GM12873 (cell line): ENCODE measurements around the gene UBR3.

Experiments used
- CTCF ChIP-seq: IDR thresholded peaks from 2 replicates; pipeline ENCODE4 v1.5.1; 2012; ENCODE audit warnings: low read depth, mild to moderate bottlenecking, moderate library complexity, low read length, control low read depth; ENCODE audit not compliant: insufficient read depth; ENCODE audit errors: missing control alignments

Gene UBR3

GRCh38 chr2:169994752-169995151 lies 167.5 kb downstream of the UBR3 start:
- no peak for TF ChIP-seq CTCF

- TF ChIP-seq CTCF = no peak
These were observed 170.1 kb downstream of the UBR3 start for GRCh38 chr2:169997140-169997887.

GRCh38 chr2:169999054-169999453 lies 171.8 kb downstream of the UBR3 start:
- TF ChIP-seq CTCF = no peak

GRCh38 chr2:170002096-170002495 lies 174.8 kb downstream of the UBR3 start:
- TF ChIP-seq CTCF = no peak

GRCh38 chr2:170005702-170006101 lies 178.4 kb downstream of the UBR3 start:
- TF ChIP-seq CTCF = no peak

- TF ChIP-seq CTCF = no peak
These were observed 179.5 kb downstream of the UBR3 start for GRCh38 chr2:170006587-170007325.

- no peak for TF ChIP-seq CTCF
These were observed 182.0 kb downstream of the UBR3 start for GRCh38 chr2:170009209-170009608.
